GM12878 (cell line): ENCODE measurements around the gene DLEC1. TPM values are rescaled to one million over a fixed set of nuclear protein-coding genes. Genes with fewer than 3 reads are reported as not detected.

Source experiments
- ATAC-seq: fragments of 200-7000 bp; cut with Tn5 transposase; 3 replicates; pipeline ENCODE4 v1.9.1; 2020; ENCODE audit warnings: mild to moderate bottlenecking, moderate library complexity
- BruUV-seq: library from RNA; stranded (reverse); fragments of 400-500 nt; replicated peaks from 2 replicates; lab custom pipeline; 2021; lab: Mats Ljungman, UMichigan
- CTCF ChIA-PET: fragments of 300-600 bp; sonication (Branson Sonifier 250); formaldehyde crosslinking; extraction: SDS; loops from one replicate; lab custom pipeline; 2021; ENCODE audit warnings: inconsistent platforms; lab: Yijun Ruan, JAX
- POLR2A ChIA-PET: fragments of 350-600 bp; formaldehyde crosslinking; extraction: SDS; loops from one replicate; lab custom pipeline; 2021; ENCODE audit warnings: inconsistent platforms; lab: Charles Lee
- RAD21 ChIA-PET: fragments of 300-600 bp; sonication (Branson Sonifier 250); formaldehyde crosslinking; loops from one replicate; lab custom pipeline; 2023; ENCODE audit warnings: antibody characterized with exemption; ENCODE audit not compliant: unreplicated experiment; lab: Charles Lee
- SMC1A ChIA-PET: fragments of 300-600 bp; sonication (Branson Sonifier 250); formaldehyde crosslinking; loops from one replicate; lab custom pipeline; 2023; ENCODE audit not compliant: unreplicated experiment, uncharacterized antibody; lab: Charles Lee
- DNase-seq: peaks from one replicate; pipeline ENCODE4 v3.0.0-alpha.2; 2011; ENCODE audit warnings: low read depth, low spot score
- FAIRE-seq: peaks from 3 replicates; lab custom pipeline; 2011; peaks lifted over from hg19 to GRCh38; lab: Jason Lieb, UNC
- H2AFZ ChIP-seq: 2 replicates; pipeline ENCODE4 v1.6.0; 2011; ENCODE audit warnings: low read depth, low read length, control low read depth; ENCODE audit not compliant: control insufficient read depth
- H3K27ac ChIP-seq: 2 replicates; pipeline ENCODE4 v1.5.1; 2011; ENCODE audit warnings: control low read depth; ENCODE audit not compliant: control insufficient read depth, insufficient read depth
- H3K27me3 ChIP-seq, 2 experiments: replicated peaks in 1 of 2; 2 replicates each; pipeline versions ENCODE4 v1.6.0 to v1.6.1; 2011; ENCODE audit warnings: low read length in 1 of 2; ENCODE audit not compliant: control insufficient read depth in 2 of 2, insufficient read depth in 2 of 2
- H3K36me3 ChIP-seq, 2 experiments: 2 replicates each; pipeline ENCODE4 v1.5.1; 2011; ENCODE audit warnings: low read length in 1 of 2; ENCODE audit not compliant: control insufficient read depth in 2 of 2, insufficient read depth in 2 of 2
- H3K4me1 ChIP-seq: 2 replicates; pipeline ENCODE4 v1.6.1; 2011; ENCODE audit warnings: mild to moderate bottlenecking, low read length, moderate library complexity, mixed read lengths; ENCODE audit not compliant: control insufficient read depth, insufficient read depth
- H3K4me2 ChIP-seq: 2 replicates; pipeline ENCODE4 v1.6.0; 2011; ENCODE audit warnings: control low read depth; ENCODE audit not compliant: control insufficient read depth, insufficient read depth
- H3K4me3 ChIP-seq: fragments of 200-600 bp; sonication (generic); 2 replicates; pipeline ENCODE4 v1.5.1; 2016
- H3K79me2 ChIP-seq: 2 replicates; pipeline ENCODE4 v1.6.0; 2011; ENCODE audit warnings: low read length; ENCODE audit not compliant: control insufficient read depth, insufficient read depth
- H3K9ac ChIP-seq: 2 replicates; pipeline ENCODE4 v1.8.0; 2011; ENCODE audit warnings: low read length, control low read depth, mixed read lengths; ENCODE audit not compliant: control insufficient read depth, insufficient read depth
- H3K9me3 ChIP-seq: replicated peaks from 3 replicates; pipeline ENCODE4 v1.5.1; 2011; ENCODE audit warnings: mild to moderate bottlenecking, low read length; ENCODE audit not compliant: control insufficient read depth, insufficient read depth
- H4K20me1 ChIP-seq: 2 replicates; pipeline ENCODE4 v1.6.0; 2011; ENCODE audit not compliant: control insufficient read depth, insufficient read depth
- CBX5 ChIP-seq: sonication (generic); IDR thresholded peaks from 2 replicates; pipeline ENCODE4 v1.6.1; 2016; ENCODE audit warnings: low read depth, moderate library complexity, mild to moderate bottlenecking, inconsistent platforms
- CREM ChIP-seq: IDR thresholded peaks from 2 replicates; pipeline ENCODE4 v1.6.1; 2014; ENCODE audit warnings: antibody characterized with exemption, low read depth
- RFX5 ChIP-seq: IDR thresholded peaks from 2 replicates; pipeline ENCODE4 v1.6.1; 2011; ENCODE audit warnings: low read depth, low read length, improper control_type of control experiment
- RUNX3 ChIP-seq: IDR thresholded peaks from 2 replicates; pipeline ENCODE4 v1.6.1; 2012; ENCODE audit warnings: low read length, inconsistent platforms
- STAT3 ChIP-seq: IDR thresholded peaks from 2 replicates; pipeline ENCODE4 v1.6.1; 2011; ENCODE audit warnings: low read depth, low read length, improper control_type of control experiment
- WGBS: methylation state at CpG from one replicate; pipeline ENCODE4 v1.1.6; 2016; ENCODE audit warnings: low lambda C conversion rate; ENCODE audit not compliant: insufficient replicate concordance, insufficient coverage; ENCODE audit errors: missing lambda C conversion rate; 5-methylcytosine and 5-hydroxymethylcytosine counted together
- in situ Hi-C: fragments of 300-500 bp; cut with MboI; formaldehyde crosslinking; loops from 9 replicates; pipeline ENCODE4 v1.14.3; 2018; ENCODE audit warnings: mixed read lengths
- intact Hi-C: fragments of 100-400 bp; cut with micrococcal nuclease; formaldehyde crosslinking; loops from one replicate; pipeline ENCODE4 v1.14.2; 2022; ENCODE audit not compliant: unreplicated experiment
- polyA plus RNA-seq, 11 experiments: library from polyadenylated mRNA; depleted of rRNA in 4 of 11; unstranded in 6 of 11; stranded (reverse) in 5 of 11; fragments of >200 nt; fragmentation: Nextera tagmentation in 4 of 11; fragmentation: Illumina TruSeq in 1 of 11; extraction: Ambion mirVana in 4 of 11; extraction: Trizol in 1 of 11; gene quantifications; 1 replicate in 1 of 11; 2 replicates in 10 of 11; pipeline versions ENCODE4 v1.2.1 to v1.2.3, GENCODE V29; 2011 to 2016; ENCODE audit warnings: inconsistent platforms in 2 of 11, missing spikeins in 2 of 11, low read depth in 1 of 11
- total RNA-seq, 4 experiments: library from RNA; depleted of rRNA in 3 of 4; stranded (reverse); fragments of >200 nt in 3 of 4; fragmentation: Illumina TruSeq in 1 of 4; extraction: Trizol in 1 of 4; gene quantifications; 2 replicates each; pipeline versions ENCODE4 v1.2.1 to v1.2.3, GENCODE V29; 2013 to 2021
- TF ChIP-seq, protein P1 (sequence below): IDR thresholded peaks from 2 replicates; pipeline ENCODE4 v1.6.1; 2012; ENCODE audit warnings: improper control_type of control experiment, low read depth, low read length; ENCODE audit not compliant: insufficient replicate concordance
- TF ChIP-seq, protein P2 (sequence below): fragments of 450-650 bp; conservative IDR thresholded peaks from 2 replicates; pipeline ENCODE4 v1.6.1; 2017; ENCODE audit warnings: mild to moderate bottlenecking, moderate library complexity
- TF ChIP-seq, protein P3 (sequence below): fragments of 450-650 bp; IDR thresholded peaks from 2 replicates; pipeline ENCODE4 v1.6.1; 2016; ENCODE audit warnings: mild to moderate bottlenecking, moderate library complexity, borderline replicate concordance

DLEC1 gene
- total and polyA plus RNA-seq, 10 of the 15 experiments (the other 5 are each of a cell fraction or from before 2014, with no cell fraction given): 0.03 to 0.29 (median 0.07) TPM; not detected in 3

DNA sequence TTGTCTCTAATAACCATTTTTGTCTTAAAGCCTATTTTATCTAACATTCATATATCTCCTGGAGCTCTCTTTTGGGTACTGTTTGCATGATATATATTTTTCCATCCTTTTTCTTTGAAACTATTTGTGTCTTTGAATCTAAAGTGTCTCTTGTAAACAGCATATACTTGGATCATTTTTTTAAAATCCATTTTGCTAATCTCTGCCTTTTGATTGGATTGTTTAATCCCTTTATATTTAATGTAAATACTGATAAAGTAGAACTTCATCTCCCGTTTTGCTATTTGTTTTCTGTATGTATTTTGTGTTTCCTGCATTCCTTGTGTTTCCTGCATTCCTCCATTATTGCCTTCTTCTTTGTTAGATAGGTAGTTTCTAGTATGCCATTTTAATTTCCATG is 66.5 kb downstream of the DLEC1 start:
- ATAC-seq (no peak), FAIRE-seq (no peak), DNase-seq (no peak)
- ChIA-PET CTCF (no interaction called here), SMC1A (no interaction called here), RAD21 (no interaction called here), POLR2A (no interaction called here)
- Histone ChIP-seq H3K4me3 (no peak overlapping the region), H4K20me1 (no peaks in the 10 kb centered on the region), H3K4me2 (no peak overlapping the region), H3K9ac (no peak overlapping the region), H3K27me3 (no peaks in the 10 kb centered on the region), H3K79me2 (no peaks in the 10 kb centered on the region), H3K27ac (no peak overlapping the region), H3K9me3 (no peaks in the 10 kb centered on the region; the same call in 1 of the 3 replicates), H3K4me1 (no peaks in the 10 kb centered on the region), H2AFZ (no peak overlapping the region), H3K36me3 (no peaks in the 10 kb centered on the region)
- 0% methylated on average over 1 of the region's 1 CpG for WGBS
- TF ChIP-seq, protein P1, sequence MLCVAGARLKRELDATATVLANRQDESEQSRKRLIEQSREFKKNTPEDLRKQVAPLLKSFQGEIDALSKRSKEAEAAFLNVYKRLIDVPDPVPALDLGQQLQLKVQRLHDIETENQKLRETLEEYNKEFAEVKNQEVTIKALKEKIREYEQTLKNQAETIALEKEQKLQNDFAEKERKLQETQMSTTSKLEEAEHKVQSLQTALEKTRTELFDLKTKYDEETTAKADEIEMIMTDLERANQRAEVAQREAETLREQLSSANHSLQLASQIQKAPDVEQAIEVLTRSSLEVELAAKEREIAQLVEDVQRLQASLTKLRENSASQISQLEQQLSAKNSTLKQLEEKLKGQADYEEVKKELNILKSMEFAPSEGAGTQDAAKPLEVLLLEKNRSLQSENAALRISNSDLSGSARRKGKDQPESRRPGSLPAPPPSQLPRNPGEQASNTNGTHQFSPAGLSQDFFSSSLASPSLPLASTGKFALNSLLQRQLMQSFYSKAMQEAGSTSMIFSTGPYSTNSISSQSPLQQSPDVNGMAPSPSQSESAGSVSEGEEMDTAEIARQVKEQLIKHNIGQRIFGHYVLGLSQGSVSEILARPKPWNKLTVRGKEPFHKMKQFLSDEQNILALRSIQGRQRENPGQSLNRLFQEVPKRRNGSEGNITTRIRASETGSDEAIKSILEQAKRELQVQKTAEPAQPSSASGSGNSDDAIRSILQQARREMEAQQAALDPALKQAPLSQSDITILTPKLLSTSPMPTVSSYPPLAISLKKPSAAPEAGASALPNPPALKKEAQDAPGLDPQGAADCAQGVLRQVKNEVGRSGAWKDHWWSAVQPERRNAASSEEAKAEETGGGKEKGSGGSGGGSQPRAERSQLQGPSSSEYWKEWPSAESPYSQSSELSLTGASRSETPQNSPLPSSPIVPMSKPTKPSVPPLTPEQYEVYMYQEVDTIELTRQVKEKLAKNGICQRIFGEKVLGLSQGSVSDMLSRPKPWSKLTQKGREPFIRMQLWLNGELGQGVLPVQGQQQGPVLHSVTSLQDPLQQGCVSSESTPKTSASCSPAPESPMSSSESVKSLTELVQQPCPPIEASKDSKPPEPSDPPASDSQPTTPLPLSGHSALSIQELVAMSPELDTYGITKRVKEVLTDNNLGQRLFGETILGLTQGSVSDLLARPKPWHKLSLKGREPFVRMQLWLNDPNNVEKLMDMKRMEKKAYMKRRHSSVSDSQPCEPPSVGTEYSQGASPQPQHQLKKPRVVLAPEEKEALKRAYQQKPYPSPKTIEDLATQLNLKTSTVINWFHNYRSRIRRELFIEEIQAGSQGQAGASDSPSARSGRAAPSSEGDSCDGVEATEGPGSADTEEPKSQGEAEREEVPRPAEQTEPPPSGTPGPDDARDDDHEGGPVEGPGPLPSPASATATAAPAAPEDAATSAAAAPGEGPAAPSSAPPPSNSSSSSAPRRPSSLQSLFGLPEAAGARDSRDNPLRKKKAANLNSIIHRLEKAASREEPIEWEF: no peak
- TF ChIP-seq CBX5 (no peak), RUNX3 (no peak), RFX5 (no peak), CREM (no peak), STAT3 (no peak)
- TF ChIP-seq, protein P2, sequence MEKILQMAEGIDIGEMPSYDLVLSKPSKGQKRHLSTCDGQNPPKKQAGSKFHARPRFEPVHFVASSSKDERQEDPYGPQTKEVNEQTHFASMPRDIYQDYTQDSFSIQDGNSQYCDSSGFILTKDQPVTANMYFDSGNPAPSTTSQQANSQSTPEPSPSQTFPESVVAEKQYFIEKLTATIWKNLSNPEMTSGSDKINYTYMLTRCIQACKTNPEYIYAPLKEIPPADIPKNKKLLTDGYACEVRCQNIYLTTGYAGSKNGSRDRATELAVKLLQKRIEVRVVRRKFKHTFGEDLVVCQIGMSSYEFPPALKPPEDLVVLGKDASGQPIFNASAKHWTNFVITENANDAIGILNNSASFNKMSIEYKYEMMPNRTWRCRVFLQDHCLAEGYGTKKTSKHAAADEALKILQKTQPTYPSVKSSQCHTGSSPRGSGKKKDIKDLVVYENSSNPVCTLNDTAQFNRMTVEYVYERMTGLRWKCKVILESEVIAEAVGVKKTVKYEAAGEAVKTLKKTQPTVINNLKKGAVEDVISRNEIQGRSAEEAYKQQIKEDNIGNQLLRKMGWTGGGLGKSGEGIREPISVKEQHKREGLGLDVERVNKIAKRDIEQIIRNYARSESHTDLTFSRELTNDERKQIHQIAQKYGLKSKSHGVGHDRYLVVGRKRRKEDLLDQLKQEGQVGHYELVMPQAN: no peak
- TF ChIP-seq, protein P3, sequence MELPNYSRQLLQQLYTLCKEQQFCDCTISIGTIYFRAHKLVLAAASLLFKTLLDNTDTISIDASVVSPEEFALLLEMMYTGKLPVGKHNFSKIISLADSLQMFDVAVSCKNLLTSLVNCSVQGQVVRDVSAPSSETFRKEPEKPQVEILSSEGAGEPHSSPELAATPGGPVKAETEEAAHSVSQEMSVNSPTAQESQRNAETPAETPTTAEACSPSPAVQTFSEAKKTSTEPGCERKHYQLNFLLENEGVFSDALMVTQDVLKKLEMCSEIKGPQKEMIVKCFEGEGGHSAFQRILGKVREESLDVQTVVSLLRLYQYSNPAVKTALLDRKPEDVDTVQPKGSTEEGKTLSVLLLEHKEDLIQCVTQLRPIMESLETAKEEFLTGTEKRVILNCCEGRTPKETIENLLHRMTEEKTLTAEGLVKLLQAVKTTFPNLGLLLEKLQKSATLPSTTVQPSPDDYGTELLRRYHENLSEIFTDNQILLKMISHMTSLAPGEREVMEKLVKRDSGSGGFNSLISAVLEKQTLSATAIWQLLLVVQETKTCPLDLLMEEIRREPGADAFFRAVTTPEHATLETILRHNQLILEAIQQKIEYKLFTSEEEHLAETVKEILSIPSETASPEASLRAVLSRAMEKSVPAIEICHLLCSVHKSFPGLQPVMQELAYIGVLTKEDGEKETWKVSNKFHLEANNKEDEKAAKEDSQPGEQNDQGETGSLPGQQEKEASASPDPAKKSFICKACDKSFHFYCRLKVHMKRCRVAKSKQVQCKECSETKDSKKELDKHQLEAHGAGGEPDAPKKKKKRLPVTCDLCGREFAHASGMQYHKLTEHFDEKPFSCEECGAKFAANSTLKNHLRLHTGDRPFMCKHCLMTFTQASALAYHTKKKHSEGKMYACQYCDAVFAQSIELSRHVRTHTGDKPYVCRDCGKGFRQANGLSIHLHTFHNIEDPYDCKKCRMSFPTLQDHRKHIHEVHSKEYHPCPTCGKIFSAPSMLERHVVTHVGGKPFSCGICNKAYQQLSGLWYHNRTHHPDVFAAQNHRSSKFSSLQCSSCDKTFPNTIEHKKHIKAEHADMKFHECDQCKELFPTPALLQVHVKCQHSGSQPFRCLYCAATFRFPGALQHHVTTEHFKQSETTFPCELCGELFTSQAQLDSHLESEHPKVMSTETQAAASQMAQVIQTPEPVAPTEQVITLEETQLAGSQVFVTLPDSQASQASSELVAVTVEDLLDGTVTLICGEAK: no peak
- in situ Hi-C loops (no loop called here), intact Hi-C loops (no loop called here)
- no TSS peak for BruUV-seq
